Lung (tissue), 12 donors: Measurements from ENCODE around the gene CPT1B. TPM values are rescaled to one million over a fixed set of nuclear protein-coding genes. Genes with fewer than 3 reads are reported as not detected.
A peak's percentile ranks its signal among the peaks of the same experiment; 100 is the strongest.

ENCODE experiments used
- ATAC-seq: fragments of 200-7000 bp; cut with Tn5 transposase; one replicate; pipeline ENCODE4 v1.9.1; 2020; ENCODE audit warnings: moderate number of reproducible peaks; ENCODE audit not compliant: insufficient read depth, low FRiP score
- DNase-seq, 3 donors: peaks; one replicate each; pipeline ENCODE4 v3.0.0-alpha.2; 2013 to 2017
- H3K27ac ChIP-seq, 2 donors: one replicate each; pipeline ENCODE4 v1.5.1; 2013; ENCODE audit warnings: mild to moderate bottlenecking in 2 of 2, moderate library complexity in 2 of 2, control low read depth in 1 of 2, inconsistent platforms in 1 of 2, low read depth in 1 of 2, low read length in 1 of 2
- H3K27me3 ChIP-seq, 3 donors: one replicate each; pipeline ENCODE4 v1.5.1; 2013; ENCODE audit warnings: low read length in 2 of 3; ENCODE audit not compliant: control insufficient read depth in 3 of 3, insufficient read depth in 3 of 3
- H3K36me3 ChIP-seq, 4 donors: one replicate each; pipeline ENCODE4 v1.5.1; 2013; ENCODE audit warnings: low read length in 4 of 4, mild to moderate bottlenecking in 1 of 4, moderate library complexity in 1 of 4; ENCODE audit not compliant: control insufficient read depth in 4 of 4, insufficient read depth in 4 of 4
- H3K4me1 ChIP-seq, 5 donors: one replicate each; pipeline ENCODE4 v1.5.1; 2013; ENCODE audit warnings: low read length in 5 of 5, mild to moderate bottlenecking in 2 of 5, moderate library complexity in 1 of 5; ENCODE audit not compliant: control insufficient read depth in 5 of 5, insufficient read depth in 5 of 5
- H3K4me3 ChIP-seq: one replicate; pipeline ENCODE4 v1.5.1; 2013; ENCODE audit warnings: mild to moderate bottlenecking, control low read depth, moderate library complexity
- H3K9ac ChIP-seq, 2 donors: one replicate each; pipeline ENCODE4 v1.5.1; 2013; ENCODE audit warnings: low read length in 2 of 2, control low read depth in 1 of 2; ENCODE audit not compliant: insufficient read depth in 1 of 2
- H3K9me3 ChIP-seq, 4 donors: one replicate each; pipeline ENCODE4 v1.5.1; 2013; ENCODE audit warnings: low read length in 3 of 4, mild to moderate bottlenecking in 1 of 4, moderate library complexity in 1 of 4; ENCODE audit not compliant: control insufficient read depth in 4 of 4, insufficient read depth in 3 of 4
- whole genome bisulfite sequencing, 2 donors: extraction: QIAGEN DNeasy Blood & Tissue Kit; methylation state at CpG; one replicate each; pipeline ENCODE4 v1.1.7; 2013; 5-methylcytosine and 5-hydroxymethylcytosine counted together
- polyA plus RNA-seq, 2 donors: library from polyadenylated mRNA; stranded (reverse); fragments of 200-250 nt; gene quantifications; one replicate each; pipeline ENCODE4 v1.2.1, GENCODE V29; 2013
- total RNA-seq, 2 donors: library from RNA; depleted of rRNA in 1 of 2; stranded (reverse); fragments of >200 nt in 1 of 2; gene quantifications; one replicate each; pipeline ENCODE4 v1.2.1, GENCODE V29; 2014 to 2021
- TF ChIP-seq, protein P1 (sequence below): IDR thresholded peaks from 2 replicates; pipeline ENCODE4 v1.5.1; 2012; ENCODE audit warnings: mild to moderate bottlenecking; ENCODE audit errors: control extremely low read depth, extremely low read depth
- donor health status: control.
- donor health status: control.
- donor health status: Bipolar disorder and iron deficiency.
- donor health status: healthy.
- donor health status: DM: yes; HTN: yes; CAD: no.

Gene CPT1B
- total and polyA plus RNA-seq, 4 donors: 5.7 to 21.2 (median 13.2) TPM

DNA sequence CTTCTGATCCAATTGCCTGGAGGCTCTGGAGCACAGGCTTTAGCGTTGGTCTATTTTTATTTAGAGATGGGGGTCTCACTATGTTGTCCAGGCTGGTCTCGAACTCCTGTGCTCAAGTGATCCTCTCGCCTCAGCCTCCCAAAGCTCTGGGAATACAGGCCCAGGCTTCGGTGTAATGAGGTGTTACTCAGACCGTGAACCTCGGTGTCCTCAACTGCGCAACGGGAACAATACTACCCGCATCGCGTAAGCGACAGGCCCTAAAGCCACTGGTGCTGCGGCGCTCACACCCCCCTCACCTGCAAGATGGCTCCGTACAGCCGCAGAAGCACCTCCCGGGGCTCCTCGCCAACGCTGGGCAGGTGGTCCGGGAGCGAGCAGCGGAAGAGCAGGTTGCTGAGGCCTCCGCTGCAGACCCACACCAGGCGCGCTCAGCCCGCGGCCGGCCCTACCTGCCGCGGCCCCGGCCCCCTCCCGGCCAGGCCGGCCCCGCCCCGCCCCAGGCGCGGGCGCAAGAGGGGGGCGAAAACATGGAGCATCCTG, 3.8 kb upstream of the CPT1B start:
- whole genome bisulfite sequencing, 2 donors: 6 to 8% methylated on average over 31 to 39 of the region's 39 CpGs
- Histone ChIP-seq H3K27me3 (peaks cover 0 to 9% (median 2%) of the 10 kb centered on the region in 3 donors), H3K9ac (peak overlapping the region in 1 of 2 donors; percentile 68), H3K36me3 (peaks cover 0 to 7% (median 0%) of the 10 kb centered on the region in 4 donors), H3K4me1 (peaks cover 2 to 23% (median 5%) of the 10 kb centered on the region in 5 donors), H3K27ac (peak overlapping the region; percentile 98 to 99), H3K9me3 (no peaks in the 10 kb centered on the region), H3K4me3 (peak overlapping the region; percentile 65)
- DNase-seq (peak in 2 of 3 donors; percentile 12 to 27), ATAC-seq (no peak)
- TF ChIP-seq, protein P1, sequence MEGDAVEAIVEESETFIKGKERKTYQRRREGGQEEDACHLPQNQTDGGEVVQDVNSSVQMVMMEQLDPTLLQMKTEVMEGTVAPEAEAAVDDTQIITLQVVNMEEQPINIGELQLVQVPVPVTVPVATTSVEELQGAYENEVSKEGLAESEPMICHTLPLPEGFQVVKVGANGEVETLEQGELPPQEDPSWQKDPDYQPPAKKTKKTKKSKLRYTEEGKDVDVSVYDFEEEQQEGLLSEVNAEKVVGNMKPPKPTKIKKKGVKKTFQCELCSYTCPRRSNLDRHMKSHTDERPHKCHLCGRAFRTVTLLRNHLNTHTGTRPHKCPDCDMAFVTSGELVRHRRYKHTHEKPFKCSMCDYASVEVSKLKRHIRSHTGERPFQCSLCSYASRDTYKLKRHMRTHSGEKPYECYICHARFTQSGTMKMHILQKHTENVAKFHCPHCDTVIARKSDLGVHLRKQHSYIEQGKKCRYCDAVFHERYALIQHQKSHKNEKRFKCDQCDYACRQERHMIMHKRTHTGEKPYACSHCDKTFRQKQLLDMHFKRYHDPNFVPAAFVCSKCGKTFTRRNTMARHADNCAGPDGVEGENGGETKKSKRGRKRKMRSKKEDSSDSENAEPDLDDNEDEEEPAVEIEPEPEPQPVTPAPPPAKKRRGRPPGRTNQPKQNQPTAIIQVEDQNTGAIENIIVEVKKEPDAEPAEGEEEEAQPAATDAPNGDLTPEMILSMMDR: no peak

DNA sequence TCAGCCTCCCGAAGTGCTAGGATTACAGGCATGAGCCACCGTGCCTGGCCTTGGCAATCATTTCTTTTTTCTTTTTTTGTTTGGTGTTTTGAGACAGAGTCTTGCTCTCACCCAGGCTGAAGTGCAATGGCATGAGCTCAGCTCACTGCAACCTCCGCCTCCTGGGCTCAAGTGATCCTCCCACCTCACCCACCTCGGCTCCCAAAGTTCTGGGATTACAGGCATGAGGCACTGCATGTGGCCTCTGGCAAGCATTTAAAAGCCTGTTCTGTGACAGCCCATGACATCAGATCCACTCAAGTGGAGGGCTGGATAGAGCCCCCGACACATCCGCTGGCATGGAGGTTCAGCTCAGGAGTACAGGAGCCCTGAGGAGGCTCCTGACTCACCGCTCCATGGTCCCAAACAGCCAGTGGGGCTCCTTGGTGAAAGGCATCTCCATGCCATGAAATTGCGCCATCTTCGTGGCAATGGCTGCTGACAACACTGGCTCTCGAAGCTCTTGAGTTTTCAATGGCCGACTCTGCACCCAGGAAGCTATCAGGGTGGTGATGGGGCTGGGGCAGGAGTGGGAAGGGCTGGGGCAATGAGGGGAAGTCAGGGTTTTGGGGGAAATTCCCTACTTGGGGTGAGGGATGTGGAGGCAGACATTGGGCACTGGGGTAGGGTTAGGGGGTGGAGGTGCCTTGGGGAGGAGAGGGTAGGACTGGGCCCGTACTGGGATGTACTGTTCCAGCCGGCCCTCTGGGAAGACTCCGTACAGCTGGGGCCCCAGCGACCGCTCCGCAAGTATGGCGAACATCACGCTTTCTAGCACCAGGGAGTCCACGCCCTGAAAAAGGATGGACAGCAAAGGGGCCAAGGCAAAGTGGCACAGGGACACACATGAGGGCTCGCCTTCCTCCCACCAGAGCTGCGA, 3.1 kb upstream of the CPT1B start:
- Histone ChIP-seq H3K4me1 (peaks cover 2 to 23% (median 5%) of the 10 kb centered on the region in 5 donors), H3K4me3 (peak overlapping the region; percentile 65), H3K9ac (peak overlapping the region in 1 of 2 donors; percentile 68), H3K27me3 (peaks cover 0 to 11% (median 2%) of the 10 kb centered on the region in 3 donors), H3K9me3 (no peaks in the 10 kb centered on the region), H3K27ac (peak overlapping the region in 1 of 2 donors; percentile 99), H3K36me3 (peaks cover 0 to 7% (median 0%) of the 10 kb centered on the region in 4 donors)
- WGBS, 2 donors: 91% methylated on average over 22 of the region's 22 CpGs
- TF ChIP-seq, protein P1: no peak
- DNase-seq (no peak), ATAC-seq (no peak)

DNA sequence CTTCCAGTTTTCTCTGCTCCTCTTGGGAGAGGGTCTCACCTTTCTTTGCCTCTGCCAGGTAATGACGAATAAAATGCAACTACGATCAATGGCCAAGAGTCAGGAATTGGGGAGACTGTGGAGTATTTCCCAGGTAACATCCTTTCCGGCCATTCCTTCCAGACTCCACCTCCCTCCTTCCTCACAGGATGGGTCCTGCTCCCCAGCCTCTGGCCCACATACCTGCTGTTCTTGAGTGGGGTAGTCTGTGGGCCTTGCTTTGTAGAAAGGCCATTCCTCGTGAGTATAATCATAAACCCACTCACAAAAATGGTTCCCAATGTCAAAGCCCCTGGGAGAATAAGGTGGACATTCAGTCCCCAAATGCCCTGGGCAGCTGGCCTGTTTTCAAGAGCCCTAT, 1.5 kb upstream of the CPT1B start:
- H3K9ac ChIP-seq: no peak overlapping the region
- H3K9me3 ChIP-seq: no peaks in the 10 kb centered on the region
- WGBS, 2 donors: 95 to 98% methylated on average over 4 of the region's 4 CpGs
- DNase-seq: no peak
- peaks cover 2 to 23% (median 5%) of the 10 kb centered on the region in 5 donors for H3K4me1 ChIP-seq
- no peak for ATAC-seq
- TF ChIP-seq, protein P1: no peak
- no peak overlapping the region for H3K27ac ChIP-seq
- no peak overlapping the region for H3K4me3 ChIP-seq
- H3K27me3 ChIP-seq: peaks cover 0 to 11% (median 2%) of the 10 kb centered on the region in 3 donors
- H3K36me3 ChIP-seq: peaks cover 0 to 7% (median 0%) of the 10 kb centered on the region in 4 donors
